CD4-positive, alpha-beta T cell treated with Interleukin-15 for 1 hour (primary cell): ENCODE results near the gene NUP50.

Source experiments
- DNase-seq: peaks from one replicate; pipeline ENCODE4 v3.0.0-alpha.2; 2020

Gene NUP50

DNA sequence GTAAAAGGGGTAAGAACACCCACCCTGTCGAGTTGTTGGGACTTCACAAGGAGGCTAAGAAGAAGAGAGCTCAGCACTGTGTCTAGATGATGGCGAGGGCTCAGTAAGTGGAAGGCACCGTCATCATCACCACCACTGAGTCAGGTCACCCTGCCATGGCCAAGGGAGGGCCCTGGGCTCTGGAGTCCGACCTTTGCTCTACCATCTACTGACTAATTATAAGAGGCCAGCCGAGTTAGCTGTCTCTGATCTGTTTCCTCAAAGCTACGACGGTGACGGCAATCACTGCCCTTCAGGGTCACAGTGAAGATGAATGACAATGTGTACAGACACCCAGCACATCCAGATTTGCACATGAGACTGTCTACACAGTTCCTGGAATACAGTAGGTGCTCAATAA lies 47.7 kb downstream of the NUP50 start:
- no peak for DNase-seq

DNA sequence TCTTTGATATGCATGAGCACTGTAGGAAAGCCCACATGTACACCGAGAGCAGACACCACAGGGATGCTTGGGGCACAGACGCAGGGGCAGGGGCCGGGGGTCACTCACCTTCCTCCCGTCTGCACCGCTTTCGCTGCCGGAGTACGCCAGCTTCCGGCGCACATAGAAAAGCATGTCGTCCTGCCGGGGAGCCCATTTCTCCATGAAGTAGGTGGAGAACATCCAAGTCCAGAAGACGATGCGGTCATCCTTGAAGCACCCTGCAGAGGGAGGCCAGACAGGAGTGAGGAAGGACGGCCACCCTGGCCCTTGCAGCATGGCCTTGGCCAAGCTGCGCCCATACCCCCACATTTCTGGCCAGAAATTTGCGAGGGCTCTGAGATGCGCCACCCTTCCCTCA lies 48.1 kb downstream of the NUP50 start:
- DNase-seq: no peak

DNA sequence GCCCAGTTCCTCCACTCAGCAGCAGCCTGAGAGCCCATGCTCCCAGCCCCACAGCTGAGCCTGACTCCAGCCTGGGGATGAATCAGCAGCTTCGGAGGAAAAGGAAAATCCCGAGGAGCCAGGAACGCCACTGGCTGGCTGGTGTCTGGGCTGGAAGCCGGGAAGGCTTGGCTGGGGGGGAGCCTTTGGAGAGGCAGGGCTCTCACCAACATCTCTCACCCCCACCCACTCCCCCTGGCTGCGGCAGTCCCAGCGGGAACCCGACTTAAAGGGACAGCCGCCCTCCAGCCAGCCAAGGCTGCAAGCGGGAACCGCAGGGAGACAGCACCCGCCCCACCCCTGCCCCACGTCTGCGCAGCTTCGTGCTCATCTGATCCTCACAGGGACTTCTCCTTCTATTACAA lies 48.6 kb downstream of the NUP50 start:
- DNase-seq: no peak

DNA sequence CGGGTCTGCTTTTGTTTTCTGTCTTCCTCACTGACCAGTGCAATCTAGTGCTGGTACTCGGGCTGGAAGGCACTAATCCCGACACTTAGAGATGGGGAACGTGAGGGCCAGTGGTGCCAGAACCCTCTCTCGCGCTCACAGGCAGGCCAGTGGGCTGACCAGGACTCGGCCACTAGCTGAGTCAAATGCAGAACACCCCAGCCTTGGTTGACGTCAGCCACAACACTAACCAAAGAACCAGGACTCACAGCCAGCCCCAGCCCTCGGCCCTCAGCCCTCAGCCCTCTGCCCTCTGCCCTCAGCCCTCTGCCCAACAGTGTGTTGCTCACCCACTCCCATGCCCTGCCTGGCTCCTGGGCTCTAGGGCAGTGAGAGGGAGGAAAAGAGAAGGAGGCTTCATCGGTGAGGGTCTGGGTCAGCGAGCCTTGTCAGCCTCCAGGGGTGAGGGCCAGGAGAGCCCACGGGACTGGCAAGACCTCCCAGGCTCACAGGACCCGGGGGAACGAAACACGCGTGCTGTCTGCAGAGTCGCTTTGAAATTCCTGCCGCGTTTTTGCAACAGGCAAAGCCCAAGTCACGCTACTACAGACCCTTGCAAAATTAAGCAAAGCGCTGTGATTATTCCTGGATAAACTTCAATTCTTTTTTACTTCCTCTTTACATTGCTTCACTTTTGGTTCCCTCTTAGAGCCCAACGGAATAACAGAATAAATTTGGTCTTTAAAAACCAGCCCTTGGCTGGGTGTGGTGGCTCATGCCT lies 49.4 kb downstream of the NUP50 start:
- peak; percentile 41 for DNase-seq

DNA sequence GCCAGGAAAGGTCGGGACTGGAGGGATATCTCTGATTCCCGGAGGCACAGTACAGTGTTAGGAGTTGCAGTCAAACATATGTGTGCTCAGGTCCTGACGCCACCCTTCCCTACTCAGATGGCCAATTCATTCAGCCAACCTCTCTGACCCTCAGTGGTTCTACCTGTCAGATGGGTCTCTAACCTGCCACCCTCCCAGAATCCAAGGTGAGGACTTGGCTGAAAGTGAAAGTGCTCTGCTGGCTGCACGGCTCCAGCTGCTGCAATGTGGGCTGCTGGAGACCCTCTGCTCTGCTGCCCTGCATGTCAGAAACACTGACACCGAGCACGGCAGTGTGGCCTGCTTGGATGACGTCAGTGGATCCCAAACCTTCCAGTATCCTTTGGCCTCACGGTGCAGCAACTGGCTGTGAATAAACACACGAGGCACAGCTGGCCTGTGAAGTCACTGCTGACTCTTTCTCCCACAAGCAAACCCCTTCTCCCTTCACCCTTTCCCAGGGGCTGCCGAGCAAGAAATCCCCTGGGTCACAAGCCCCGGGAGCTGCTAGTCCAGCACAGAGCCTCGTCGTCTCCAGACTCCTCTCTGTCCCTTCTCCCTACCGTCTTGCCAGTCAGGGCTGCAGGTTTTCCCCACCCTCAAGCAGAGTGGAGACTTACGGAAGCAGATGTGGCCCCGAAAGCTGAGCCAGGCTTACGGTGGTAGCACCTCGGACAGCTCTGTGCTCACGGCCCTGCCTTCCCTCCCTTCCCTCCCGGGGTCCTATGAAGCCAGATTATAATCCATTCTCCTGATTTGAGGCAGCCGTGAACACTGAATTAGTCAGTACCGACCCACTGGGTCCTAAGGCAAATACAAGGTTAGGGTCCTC lies 52.6 kb downstream of the NUP50 start:
- DNase-seq: no peak

DNA sequence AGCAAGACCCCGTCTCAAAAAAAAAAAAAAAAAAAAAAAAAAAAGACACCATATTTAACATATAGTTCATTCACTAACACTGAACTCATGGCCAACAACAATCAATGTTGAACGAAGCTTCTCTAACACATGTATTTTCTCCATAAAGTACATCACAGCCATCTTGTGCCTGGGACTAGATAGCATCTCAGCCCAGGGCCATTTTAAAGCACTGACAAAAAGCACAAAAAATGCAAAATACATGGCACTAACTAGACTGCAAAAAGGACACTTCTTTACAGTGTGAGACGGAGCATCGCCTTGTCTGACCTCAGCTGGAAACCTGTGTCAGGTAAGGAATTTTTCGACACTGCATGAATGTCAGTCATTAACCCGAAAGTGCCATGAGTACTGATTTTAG lies 53.6 kb downstream of the NUP50 start:
- DNase-seq: no peak

DNA sequence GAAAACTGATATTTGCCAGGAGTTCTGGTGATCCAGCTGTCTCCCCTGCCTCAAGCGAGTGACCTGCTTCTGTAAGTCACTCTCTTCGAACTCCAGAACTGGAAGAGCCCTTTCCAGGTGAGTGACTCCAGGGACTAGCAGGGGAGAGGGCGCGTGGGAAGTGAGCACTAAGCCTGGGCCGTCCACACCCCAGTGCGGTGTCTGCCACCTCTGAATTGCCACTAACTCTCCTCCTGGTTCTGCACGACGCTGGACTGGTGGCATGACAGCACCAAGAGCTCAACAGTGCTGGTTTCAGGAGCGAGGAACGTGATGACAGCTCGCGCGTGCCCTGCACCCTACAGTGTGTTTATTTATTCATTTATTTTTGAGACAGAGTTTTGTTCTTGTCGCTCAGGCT lies 54.1 kb downstream of the NUP50 start:
- DNase-seq: no peak

DNA sequence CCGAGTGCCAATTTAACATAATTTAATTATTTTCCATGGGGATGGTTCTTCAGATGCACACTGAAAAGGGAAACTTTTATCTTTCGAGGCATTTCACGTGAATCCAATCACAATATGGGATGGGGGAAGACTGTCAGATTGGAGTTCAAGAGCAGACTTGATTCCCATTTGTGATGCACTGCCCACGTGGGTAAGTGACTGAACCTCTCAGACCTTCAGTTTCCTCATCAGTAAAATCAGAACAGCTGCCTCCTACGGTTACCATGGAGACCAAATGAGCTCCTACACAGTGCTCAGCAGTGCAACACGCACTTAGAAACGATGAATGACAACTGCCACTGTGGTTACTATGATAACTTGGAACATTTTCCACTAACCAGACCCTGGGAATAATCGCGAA lies 55.3 kb downstream of the NUP50 start:
- DNase-seq: peak; percentile 41

DNA sequence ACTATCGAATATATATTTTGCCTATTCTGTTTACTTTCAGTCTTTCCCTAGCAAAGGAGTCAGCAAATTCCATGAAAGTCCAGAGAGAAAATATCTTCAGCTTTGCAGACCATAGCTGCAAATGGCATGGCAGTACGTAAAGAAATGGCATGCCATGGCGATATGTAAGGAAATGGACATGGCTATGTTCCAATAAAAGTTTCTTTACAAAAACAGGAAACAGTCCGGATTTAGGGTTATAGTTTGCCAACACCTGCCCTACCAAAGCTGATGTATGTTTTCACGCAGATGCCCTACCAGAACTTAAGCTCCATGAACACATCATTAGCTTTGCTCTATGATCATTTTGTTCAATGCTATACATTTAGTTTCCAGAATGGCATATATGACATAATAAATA lies 57.5 kb downstream of the NUP50 start:
- no peak for DNase-seq

DNA sequence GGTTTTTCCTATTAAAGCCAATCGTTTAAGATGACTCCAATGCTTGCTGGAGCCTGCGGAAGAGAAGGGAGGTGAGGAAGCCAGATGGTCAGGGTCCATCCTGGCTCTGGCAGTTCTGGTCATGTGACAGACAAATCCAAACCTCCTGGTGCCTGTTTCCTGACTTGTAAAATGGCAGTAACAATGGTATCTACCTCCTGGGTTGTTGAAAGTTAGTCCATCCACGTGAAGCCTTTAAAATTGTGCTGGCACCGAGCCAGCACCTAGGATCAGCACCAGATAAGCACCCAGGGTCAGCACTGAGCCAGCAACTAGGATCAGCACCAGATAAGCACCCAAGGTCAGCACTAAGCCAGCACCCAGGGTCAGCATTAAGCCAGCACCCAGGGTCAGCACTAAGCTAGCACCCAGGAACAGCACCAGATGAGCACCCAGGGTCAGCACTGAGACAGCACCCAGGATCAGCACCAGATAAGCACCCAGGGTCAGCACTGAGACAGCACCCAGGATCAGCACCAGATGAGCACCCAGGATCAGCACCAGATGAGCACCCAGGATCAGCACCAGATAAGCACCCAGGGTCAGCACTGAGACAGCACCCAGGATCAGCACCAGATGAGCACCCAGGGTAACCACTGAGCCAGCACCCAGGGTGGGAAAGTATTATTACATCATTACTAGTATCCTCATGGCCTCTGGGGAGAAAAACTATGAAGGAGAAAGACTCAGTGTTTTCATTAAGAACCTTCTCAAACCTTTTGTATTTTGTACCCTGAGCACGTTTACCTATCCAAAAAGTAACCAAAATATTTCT lies 59.8 kb downstream of the NUP50 start:
- no peak for DNase-seq

DNA sequence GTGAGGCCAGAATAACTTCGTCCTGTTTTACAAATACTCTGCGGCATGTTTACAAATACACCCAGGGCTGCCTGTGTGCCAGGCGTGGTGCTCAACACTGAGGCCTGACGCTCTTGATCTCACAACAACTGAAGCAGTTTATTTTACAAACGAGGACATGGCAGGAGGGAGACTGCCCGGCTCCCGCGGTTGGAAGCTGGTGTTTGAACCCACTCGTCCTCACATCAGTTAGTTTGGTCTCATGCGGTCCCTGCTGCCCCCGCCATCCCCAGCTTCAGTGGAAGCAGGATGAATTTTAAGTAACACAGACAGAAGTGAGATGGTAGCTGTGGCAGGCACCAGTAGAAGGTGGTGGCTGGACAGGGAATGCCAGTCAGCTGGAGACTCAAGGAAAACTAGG lies 60.6 kb downstream of the NUP50 start:
- DNase-seq: no peak

DNA sequence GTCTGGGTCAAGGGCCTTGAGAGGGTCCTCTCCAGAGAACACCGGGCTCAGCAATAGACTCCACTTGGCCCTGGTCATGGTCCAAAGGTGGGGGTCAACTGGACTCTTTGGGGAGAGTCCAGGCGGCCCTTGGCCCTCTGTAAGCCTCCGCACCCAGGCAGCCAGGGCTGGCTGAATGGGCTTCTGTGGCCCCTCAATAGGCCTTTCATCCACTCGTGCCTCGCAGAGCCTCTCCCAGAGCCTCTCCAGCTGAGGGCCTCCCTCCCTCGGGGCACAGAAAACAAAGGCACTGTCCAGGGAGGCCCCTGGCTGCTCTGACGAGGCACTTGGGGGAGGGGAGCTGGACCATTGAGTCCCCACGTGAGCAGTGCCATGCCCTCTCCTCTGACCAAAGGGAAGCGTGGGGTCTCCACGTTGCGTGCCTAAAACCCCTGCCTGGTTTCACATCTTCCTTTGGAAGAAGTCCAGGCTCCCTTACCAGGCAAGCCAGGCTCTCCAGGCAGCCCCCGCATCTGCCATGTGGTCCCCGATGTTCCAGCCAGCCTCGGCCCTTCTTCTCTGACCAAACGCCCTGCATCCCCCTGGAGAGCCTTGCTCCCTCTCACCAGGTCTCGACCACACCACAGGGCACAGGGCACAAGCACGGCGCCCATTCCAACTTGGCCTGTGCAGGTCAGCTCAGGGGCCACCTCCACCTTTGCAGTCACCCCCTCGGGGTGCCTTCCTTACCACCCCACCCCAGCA lies 61.4 kb downstream of the NUP50 start:
- DNase-seq: no peak

DNA sequence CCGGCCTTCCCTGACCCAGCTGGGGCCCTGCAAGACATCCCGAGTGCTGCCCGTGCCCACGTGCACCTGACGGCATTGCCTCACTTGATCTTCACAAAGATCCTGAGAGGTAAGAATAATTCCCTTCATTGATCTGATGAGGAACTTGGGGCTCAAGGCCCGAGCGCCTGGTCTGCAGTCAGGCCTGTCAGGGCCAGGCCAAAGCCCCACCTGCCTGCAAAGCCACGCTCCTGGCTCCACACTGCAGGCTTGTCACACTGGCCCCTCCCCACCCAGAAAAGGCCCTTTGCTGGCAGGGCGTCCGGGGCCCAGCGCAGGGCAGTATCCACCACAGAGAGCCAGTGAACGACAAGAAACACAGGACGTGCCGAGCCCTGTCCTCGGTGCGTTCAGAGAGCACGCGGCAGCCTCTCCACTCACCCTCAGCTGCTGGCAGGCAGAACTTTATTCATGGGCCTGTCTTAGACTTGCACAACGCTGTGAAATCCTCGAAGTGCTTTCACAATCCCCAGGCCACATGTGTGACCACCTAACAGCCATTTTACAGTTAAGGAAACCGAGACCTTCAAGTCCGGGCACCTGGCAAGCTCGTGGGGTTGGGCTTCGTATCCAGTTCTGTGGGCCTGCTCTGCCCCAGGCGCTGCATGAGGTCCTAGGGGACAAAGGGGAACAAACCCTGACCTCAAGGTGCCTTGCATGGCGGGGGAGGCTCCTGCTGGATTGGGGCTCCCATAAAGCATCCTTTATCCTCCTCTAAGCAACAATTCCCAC lies 62.2 kb downstream of the NUP50 start:
- DNase-seq: peak; percentile 56

DNA sequence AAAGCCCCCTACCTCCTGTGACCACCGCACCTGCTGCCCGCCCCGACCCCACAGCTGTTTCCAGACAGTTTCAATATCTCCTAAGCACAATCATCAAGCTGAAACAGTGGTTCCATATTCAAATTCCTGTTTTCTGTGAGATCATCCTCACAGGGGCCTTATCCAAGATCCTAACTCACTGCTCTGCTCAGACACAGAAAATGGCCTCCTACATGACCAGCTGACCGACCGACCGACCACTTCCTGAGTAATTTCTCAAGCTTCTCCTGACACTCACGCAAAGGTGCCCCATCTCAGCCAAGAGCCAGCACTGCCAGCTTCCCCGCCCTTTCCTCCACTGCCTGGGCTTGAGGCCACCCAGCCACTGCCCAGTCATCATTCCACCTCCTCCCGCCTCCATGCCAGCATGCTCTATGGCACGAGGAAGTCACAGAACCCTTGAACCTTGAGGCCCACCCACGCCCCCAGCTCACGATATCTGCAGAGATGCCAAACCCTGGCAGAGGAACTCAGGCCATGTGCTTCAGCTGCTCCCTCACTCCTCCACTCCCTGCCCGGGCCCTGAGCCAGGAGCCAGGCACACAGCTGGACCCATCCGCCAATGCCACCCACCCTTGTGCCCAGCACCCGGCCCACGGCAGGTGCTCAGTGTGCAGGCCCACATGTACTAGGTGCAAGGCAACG lies 62.9 kb downstream of the NUP50 start:
- DNase-seq: peak; percentile 51

DNA sequence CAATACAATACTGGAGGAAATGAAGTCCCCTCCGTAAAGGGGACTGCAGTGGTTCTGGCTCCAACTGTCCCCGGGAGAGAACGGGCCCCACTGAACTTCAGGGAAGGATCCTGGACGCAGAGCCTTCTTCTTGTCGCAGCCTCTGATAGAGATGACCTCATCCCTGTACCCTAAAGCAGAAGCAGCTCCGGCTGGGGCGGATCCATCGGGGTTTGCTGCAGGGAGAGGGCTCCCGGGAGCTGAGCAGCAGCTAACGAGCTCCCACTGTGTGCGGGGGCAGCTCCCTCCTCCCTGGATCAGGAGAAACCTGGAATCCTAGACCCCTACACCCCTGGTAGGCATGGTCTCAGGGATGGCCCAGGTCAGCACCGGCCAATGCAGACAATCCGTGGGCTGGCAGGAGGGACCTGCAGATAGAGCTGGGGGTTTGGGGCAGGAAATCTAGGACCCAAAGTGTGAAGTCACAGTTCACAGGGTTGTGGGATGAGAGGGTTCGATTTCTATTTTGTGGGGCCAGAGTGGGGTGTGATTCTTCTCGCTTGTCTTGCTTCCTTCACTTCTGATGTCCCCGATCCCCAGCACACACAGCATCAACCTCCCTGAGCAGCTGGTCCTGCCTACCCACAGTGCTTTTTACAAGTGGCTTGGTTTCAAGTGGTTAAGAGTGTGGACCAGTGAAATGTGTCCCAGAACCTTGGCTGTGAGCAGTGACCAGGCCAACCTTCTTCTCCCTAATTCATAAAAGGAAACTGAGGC lies 64.1 kb downstream of the NUP50 start:
- peak; percentile 48 for DNase-seq

DNA sequence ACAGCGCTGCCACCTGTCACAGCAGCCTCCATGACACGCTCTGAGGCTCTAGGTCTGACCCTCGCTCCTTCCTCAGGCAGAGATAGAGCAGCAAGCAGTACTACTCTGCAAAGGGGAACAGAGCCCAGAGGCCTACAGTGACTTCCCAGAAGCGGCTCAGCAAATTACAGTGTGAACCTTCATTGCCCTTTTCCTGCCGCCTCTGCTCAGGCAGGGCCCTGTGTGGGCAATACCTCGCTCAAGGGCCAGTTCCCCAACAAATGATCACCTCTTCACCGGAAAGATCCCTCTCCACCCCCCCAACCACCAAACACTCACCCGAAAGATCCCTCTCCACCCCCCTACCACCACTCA lies 64.7 kb downstream of the NUP50 start:
- DNase-seq: peak; percentile 31

DNA sequence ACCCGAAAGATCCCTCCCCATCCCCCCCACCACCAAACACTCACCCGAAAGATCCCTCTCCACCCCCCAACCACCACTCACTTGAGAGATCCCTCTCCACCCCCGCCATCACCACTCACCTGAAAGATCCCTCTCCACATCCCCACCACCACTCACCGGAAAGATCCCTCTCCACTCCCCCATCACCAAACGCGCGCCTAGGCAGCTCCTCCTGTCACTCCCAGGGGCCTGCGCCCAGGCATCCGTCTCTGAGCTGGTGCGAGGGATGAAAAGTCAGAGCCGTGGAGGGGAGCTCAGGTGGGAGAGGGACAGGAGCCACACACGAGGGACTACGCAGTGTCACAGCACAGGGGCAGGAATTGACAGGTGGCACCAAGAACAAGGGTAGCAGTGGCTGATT lies 65.5 kb downstream of the NUP50 start:
- no peak for DNase-seq

DNA sequence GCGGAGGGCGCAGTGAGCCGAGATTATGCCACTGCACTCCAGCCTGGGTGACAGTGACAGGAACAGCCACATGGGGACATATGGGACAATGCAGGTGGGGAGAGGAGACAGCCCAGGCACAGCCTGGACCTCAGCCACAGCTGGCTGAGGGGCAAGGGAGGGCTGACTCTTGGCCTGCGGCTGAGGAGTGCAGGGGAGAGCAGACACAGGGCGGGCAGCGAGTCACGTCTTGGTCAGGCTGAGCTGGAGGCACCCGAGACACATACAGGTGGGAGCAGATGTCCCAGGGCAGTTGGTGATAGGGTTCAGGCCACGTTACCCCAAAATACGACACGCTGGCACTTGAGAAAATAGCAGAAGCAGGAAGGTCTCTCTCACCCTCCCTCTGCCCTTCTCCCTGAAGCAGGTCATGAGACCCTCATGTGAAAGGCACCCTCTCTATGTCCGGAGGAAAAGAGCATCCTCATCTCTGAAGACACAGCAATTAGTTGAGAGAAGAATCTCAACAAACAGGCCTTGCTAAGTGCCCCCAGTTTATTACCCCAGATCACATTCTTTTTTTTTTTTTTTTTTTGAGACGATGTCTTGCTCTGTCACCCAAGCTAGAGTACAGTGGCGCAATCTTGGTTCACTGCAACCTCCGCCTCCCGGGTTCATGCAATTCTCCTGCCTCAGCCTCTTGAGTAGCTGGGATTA lies 66.4 kb downstream of the NUP50 start:
- peak; percentile 33 for DNase-seq

DNA sequence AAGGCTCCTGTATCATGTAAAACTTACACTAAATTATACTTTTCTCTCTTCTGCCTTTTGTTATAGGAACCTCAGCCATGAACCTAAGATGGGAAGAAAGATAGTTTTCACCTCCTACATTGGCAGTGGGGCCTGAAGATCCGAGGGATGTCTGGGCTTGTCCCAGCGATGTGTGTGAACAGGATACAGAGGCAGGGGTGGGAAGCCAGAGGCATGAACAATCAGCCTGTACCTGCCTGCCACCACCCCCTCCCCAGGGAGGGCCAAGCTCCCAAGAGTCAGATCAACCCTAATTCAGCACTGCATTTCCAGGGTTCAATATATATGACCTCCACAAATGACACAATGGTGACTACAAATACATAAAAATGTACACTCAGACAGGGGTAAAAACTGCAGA lies 67.6 kb downstream of the NUP50 start:
- DNase-seq: no peak

DNA sequence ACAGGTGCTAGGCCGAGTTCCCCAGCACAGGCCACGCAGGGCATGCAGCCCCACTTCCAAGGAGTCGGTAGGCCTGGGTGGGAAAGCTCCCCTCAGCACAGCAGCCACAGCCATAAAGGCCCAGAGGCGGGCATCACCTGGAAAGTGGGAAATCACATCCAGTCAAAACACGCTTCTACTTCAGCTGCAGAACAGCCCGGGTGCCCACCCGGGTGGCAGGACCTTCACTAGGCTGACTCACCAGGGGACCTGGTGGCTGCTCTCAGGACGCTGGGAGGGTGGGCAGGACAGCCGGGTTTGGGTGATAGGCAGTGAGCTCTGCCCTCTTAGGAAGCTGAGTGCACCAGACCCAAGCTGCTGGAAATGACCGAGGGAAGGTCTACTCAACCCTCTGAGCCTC lies 69.7 kb downstream of the NUP50 start:
- no peak for DNase-seq
